Measurements from ENCODE around the gene SOX11.

SOX11 gene

DNA sequence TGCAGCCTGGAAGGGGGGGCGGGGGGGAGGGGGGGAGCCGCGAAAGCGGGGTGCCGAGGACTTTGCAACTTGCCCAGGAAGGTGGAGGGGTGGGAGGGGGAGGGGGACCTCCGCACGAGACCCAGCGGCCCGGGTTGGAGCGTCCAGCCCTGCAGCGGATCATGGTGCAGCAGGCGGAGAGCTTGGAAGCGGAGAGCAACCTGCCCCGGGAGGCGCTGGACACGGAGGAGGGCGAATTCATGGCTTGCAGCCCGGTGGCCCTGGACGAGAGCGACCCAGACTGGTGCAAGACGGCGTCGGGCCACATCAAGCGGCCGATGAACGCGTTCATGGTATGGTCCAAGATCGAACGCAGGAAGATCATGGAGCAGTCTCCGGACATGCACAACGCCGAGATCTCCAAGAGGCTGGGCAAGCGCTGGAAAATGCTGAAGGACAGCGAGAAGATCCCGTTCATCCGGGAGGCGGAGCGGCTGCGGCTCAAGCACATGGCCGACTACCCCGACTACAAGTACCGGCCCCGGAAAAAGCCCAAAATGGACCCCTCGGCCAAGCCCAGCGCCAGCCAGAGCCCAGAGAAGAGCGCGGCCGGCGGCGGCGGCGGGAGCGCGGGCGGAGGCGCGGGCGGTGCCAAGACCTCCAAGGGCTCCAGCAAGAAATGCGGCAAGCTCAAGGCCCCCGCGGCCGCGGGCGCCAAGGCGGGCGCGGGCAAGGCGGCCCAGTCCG, 540 bp downstream of the SOX11 start:
- no peak for DNase-seq

DNA sequence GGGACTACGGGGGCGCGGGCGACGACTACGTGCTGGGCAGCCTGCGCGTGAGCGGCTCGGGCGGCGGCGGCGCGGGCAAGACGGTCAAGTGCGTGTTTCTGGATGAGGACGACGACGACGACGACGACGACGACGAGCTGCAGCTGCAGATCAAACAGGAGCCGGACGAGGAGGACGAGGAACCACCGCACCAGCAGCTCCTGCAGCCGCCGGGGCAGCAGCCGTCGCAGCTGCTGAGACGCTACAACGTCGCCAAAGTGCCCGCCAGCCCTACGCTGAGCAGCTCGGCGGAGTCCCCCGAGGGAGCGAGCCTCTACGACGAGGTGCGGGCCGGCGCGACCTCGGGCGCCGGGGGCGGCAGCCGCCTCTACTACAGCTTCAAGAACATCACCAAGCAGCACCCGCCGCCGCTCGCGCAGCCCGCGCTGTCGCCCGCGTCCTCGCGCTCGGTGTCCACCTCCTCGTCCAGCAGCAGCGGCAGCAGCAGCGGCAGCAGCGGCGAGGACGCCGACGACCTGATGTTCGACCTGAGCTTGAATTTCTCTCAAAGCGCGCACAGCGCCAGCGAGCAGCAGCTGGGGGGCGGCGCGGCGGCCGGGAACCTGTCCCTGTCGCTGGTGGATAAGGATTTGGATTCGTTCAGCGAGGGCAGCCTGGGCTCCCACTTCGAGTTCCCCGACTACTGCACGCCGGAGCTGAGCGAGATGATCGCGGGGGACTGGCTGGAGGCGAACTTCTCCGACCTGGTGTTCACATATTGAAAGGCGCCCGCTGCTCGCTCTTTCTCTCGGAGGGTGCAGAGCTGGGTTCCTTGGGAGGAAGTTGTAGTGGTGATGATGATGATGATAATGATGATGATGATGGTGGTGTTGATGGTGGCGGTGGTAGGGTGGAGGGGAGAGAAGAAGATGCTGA, 1.4 kb downstream of the SOX11 start:
- DNase-seq, result no peak

DNA sequence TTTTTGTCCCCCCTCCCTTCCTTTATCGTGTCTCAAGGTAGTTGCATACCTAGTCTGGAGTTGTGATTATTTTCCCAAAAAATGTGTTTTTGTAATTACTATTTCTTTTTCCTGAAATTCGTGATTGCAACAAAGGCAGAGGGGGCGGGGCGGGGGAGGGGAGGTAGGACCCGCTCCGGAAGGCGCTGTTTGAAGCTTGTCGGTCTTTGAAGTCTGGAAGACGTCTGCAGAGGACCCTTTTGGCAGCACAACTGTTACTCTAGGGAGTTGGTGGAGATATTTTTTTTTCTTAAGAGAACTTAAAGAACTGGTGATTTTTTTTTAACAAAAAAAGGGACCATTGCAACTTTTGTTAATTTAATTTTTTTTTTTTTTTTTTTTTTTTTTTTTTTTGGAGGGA, 2.1 kb downstream of the SOX11 start:
- no peak for DNase-seq

DNA sequence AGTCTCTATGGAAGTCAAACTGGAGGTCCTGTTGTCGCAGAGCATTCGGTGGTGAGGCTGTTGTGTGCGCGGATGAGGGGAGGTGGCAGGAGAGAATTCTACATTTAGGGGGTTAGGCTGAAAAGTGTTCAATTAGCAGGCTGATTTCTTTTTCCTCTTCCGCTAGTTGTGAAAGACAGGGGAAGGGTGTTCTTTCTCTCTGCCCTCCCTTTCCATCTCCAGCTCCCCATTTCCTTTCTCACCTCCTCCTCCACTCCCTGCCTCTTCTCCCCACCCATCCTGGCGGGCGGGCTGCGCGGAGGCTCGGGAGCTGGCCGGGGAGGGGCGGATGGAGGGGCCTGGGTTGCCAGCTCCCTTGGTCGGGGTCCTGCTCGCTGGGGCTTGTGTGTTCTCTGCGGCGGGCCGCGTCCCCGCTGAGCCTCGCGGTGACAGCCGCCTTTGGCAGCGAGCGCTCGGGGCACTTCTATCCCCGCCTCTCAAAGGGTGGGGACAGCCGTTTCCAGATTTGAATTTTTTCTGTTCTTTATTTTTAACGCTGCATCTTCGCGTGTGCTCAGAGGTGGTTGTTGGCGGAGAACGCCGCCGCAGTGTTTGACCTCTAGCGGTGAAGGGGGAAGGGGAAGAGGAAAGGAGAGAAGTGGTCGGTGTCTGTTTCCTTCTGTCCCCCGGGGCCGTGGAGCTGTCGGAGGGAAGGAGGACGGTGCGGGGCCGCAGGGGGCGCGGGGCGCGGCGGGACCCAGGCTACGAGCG, 3.6 kb downstream of the SOX11 start:
- no peak for DNase-seq

DNA sequence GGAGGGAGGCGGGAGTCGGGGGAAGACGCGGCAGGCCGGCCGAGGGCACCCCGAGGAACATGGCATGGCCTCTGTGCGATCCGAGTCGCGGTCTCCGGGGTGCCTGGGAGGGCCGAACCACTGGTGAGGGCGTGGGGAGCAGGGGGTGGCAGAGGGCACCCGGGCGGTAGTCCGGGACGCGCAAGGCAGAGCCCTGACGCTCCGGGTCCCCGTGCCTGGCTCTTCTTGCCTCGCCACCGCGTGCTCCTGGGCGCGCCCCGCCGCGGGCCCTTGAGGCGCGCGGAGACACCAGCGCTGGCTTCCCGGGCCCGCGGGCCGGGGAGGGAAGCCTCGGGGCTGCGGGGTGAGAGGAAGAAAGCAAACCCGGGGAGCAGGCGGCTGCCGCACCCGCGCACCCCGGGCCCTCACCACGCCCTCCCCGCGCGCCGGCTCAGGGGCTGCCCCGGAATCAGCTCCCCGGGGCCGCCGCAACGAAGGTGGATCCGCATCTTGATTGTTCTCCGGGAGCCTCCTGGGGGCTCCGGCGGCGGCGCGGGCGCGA, 4.3 kb downstream of the SOX11 start:
- no peak for DNase-seq

DNA sequence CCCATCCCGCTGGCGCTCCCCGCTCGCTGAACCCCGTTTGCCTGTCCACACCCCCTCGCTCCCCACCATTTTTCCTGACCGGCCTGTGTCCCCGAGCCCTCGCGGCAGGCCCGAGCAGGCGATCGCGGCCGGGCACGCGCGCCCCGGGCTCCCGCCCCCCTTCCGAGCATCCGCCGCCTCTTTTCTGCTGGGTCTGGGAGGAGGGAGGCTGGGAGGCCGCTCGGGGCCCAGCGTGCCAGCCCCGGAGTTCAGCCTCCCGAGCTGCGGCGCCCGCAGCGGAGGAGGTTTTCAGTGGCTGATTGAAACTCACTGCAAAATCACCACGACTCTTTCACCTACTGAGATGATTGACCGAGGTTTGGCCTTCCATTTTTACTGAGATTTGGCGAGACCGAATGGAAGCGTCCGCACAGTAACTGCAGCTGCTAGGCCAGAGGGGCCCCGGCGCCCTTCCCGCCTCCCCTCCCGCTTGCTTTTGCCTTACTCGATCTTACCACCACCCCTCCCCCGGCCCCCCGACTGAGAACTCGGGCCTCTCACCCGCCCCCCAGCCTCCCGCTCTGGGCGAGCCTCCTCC, 4.8 kb downstream of the SOX11 start:
- DNase-seq, result no peak

DNA sequence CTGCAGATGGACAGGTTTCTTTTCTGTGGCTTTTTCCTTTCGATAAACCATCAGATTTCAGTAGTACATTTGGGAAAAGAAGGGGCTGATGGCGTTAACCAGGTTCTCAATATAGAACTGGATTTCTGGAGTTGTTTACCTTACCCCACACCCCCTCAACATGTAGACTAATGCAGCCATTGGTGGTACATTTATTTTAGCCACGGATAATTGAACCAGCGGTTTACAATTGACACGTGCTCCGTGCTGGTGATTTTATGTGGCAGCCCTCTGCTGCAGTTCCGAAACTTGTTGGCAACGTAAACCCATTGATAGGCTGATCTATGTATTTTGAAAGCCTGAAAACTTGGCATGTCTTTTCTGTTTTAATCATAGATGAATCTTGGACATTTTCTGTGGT, 5.4 kb downstream of the SOX11 start:
- DNase-seq, result no peak

DNA sequence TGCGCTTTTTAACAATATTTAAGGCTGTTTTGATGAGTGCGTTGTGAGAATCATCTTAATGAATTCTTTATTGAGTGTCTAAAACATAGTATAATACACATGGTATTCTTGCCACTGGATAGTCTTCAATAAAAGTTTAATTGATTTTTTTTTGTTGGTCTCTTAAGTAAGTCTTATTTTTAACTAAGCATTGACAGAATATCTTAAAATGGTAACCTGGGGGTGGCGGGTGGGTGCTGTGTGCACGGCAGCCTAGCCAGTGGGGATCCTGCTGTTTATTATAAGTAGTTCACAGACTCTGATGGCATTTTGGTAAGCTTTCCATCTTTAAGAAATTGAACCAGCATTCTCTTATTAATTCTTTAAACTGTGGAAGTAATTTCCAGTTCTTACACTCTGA, 6.0 kb downstream of the SOX11 start:
- DNase-seq, result no peak

DNA sequence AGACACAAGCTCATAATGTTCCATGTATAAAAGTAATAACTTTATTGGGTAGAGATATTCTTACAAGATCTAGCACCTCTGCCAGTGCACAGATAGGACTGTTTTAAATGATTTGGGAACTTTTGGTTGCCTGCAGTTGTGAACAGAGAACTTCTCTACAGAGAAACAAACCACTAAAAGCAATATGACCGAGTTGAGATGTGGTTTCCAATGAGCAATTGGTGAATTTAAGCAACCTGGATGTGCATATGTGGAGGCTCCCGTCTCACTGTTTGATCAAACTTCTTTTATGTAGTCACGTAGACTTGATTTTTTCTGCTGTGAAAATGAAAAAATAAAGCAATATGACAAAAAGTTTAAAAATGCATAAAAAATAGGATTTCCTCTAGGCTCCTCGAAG, 7.8 kb downstream of the SOX11 start:
- no peak for DNase-seq

DNA sequence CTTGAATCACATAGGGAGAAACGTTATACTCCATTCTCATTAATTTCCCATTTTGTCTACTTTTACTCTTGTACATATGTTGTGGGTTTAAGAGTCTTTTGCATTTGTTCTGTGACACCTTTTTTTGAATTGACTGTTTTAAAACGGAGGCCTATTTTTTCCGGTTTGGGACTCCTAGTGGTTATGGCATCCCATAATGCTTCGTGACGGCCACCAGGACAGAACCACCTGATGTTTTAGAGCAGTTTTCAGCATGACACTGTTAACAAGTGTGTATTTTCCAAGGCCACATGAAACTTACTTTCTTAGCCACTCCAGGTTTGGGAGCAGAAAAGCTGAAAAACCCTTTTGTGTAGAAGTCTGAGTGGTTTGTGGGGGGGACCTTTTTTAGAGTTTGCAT, 8.4 kb downstream of the SOX11 start:
- DNase-seq, result no peak

DNA sequence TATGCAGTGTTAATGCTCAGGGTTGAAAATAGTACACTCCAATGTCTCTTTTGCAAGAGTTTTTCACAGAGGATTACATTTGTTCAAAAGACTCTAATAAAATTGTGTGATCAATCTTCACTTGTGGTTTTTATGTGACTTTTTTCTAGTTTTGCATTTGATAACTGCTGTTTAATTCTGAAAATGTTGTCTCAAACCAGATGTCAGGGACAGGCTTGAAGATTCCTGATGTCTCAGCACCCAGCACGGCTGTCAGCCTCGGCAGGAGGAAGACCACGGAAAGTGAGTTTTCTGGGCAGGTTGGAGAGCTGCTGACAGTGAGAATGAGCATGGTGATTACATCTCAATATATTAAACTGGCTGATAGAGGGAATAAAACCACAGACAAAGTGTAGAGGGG, 9.1 kb downstream of the SOX11 start:
- no peak for DNase-seq

DNA sequence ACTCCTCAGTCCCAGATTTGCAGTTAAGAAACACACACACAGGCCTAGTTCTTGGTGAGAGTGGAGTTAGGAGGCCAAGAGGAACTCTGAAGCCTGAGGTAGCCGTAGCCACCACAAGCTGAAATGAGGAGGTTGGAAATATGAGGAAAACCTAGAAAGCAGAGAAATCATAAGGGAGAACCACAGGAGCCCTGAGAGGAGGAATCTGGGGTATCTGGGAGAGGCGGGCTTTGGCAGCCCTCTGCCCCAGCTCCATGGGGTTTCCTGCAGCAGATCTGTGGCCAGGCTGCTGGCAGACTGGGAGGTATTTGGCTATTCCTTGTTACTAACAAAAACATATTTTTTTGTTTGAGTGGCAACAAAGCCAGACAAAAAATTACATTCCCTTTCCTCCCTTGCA, 11.0 kb downstream of the SOX11 start:
- DNase-seq, result no peak

DNA sequence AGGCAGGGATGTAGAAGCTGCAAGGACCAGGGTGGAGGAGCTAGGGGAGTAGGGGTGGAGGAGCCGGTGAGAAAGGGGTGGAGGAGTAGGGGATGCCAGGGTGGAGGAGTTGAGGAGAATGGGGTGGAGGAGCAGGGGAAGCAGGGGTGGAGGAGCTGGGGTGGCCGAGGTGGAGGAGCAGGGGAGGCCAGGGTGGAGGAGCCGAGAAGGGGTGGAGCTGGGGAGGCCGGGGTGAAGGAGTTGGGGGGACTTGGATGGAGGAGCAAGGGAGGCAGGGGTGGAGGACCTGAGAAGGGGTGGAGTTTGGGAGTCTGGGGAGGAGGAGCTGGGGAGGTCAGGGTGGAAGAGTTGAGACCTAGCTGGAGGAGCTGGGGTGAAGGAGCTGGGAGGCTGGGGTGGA, 13.3 kb downstream of the SOX11 start:
- no peak for DNase-seq

DNA sequence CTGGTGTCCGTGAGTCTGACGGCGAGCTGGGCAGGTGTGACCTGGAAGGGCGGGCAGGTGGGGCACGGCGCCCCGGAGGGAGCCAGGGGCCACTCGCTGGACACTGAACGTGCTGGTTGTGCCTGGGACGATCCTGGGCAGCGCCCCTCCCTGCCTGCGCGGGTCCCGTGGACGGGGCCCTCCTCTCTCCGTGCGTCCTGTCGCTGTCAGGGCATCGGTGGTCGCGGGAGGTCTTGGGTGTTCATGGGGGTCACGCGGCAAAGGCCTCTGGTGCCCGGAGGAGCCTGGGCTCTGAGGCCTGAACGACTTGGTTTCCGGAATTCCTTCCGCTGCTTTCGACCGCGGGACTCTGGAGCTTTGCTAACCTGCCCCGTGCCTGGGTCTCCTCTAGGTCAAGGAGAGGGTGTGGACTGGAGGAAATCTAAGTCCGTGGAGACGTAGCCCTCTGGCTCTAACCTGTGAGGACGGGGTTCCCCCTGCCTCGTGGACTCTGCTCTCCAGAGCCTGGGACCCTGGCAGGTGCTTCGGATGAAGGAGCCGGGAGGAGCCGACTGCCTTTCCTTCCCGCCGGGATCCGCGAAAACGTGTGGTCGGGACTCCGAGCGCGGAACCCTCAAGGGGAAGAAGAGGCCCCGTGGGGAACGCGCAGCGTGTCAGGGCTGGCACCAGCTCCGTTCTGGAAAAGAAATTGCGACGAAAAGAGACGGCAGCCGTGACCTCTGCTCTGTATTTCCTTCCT, 14.7 kb downstream of the SOX11 start:
- DNase-seq, result no peak

DNA sequence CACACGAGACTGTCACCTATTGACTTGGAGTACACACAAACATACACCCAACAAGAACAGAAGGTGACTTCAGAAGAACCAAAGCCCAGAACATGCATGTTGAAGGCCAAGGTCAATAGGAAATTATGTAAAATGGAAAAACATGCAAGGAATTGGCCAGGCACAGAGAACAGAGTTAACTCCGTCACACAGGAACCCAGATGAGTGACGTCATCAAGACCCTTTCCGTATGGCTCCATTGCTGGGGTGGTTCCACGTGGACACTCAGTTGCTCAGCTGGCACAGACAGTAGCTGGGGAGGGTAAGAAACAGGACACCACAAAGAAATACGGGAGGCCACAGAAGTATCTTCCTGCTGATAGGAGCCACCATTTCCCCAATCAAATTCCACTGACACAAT, 18.4 kb downstream of the SOX11 start:
- no peak for DNase-seq

DNA sequence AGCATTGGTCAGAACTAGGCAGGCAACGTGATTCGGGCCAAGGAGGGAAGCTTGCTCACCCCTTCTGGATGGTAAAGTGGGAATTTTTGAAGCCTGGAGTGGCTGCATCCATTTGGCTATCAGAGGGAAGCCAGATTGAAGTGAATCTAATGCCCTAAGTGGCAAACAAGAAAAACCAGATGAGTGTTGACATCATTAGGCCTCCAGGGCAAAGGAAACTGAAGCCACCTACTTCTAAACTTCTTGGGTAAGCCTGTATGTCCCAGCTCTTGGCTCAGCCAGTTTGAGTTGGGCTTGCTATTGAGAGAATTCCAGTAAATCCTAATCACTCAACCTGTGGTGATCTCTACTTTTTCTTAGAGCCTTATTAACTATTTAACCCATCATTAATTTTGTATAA, 20.9 kb downstream of the SOX11 start:
- DNase-seq, result no peak

DNA sequence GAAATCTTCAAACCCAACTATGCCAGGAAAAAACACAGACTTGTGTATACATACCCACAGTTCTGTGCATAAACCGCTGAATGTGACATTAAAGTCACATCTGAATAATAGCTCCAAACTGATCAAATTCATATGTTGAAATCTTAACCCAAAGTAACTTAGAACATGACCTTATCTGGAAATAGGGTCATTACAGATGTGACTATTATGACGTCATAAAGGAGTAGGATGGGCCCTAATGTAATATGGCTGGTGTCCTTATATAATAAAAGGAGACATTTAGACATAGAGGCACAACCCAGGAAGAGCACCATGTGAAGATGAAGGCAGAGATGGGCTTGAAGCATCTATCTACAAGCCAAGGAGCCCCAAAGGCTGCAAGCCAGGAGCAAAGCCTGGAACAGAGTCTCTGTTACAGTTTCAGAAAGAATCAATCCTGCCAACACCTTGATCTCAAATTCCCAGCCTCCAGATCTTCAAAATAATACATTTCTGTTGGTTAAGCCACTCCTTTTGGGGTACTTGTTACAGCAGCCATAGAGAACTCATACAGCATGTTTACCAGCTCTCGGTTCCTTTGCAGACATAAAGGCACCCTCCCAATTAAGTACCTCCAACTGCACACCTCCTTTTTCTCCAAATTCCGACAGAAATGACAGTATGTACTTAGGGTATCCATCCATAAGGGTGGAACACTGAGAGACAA, 27.6 kb downstream of the SOX11 start:
- no peak for DNase-seq

DNA sequence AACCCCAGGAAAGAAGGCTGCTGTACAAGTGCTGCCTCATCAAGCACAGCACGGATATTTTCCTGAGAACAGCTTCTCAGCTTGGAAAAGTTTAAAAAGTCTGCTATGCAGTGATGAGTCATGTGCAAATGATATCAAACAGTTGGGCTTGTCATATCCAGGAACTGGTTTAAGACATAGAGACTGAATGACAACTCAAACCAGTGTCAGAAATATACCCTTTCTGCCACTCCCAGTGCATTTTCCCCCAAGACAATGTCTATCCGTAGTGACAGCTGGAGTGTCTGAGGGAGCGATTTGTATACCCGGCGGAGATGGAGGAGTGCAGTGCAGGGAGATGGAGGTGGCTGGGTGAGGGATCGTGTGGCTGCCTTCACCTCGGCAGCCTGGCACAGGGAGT, 28.2 kb downstream of the SOX11 start:
- no peak for DNase-seq

DNA sequence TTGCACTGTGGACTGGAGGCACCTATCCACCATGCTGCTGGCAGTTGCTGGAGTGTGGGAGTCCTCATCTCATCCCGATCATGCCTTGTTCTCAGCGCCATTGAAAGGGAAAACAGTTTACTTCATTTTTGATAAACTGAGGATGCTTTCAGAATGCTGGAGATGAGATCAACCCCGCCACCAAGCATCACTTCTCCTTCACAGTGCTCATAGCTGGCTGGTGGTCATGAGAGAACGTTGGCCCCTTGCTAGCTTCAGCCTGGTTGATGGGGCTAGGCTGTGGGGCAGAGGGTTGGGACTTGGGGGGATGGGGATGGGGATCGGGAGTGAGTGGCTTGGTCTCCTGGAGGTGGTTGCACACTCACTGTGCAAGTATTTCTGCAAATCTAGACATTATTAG, 30.1 kb downstream of the SOX11 start:
- DNase-seq, result no peak

DNA sequence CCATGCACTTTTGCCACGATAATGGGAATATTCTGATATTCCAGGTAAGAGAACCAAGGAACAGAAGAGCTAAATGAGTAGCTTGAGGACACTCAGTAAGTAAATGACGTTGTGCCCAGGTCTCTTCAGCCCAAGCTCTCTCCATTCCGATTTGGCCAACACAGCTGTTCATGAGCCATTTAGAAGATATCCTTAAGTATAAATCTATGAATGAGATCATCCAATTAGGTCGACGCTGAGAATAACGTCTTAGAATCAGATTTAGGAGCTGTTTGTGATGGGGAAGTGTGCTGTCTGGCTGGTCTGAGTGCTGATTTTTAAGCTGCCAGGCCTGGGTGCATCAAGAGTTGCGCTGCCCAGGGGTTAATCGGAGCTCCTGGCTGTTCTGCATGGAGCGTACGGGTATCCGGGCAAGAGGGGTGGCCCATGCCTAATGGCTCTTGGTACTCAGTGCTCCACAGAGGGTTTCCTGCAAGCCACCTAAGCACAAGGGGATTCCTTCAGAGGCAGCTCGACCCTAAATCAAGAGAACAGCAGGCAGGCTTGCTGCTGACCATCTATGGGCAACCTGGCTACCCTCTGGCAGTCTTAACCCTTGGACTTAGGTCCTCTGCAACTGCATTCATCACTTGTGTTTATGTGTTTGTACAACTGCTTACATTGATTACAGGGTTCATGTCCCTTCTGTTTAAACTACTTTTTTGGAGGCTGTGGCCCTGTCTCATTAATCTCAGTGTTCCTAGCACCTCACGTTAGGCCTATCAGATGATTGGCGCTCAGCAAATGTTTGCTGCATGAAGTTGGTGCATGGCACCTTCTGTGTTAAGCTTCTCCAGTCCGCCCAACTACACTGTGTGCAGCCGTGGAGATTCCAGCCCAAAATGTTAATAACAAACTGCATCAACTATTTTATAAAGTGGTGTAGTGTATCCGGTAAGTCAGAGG, 31.9 kb downstream of the SOX11 start:
- no peak for DNase-seq

DNA sequence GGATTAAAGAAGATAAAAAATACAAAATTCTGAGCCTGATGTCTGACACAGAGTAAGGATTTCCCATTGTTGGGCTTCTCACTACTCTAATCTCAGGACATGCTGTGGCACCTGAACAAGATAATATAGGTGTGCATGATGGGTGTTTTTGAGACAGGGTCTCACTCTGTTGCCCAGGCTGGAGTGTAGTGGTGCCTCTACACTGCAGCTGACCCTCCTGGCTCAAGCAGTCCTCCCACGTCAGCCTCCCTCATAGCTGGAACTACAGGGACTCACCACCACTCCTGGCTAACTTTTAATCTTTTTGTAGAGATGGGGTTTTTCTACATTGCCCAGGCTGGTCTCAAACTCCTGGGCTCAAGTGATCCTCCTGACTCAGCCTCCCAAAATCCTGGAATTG, 32.9 kb downstream of the SOX11 start:
- no peak for DNase-seq
